ENCODE measurements around the gene SYS1.

- TF ChIP-seq CTCF (IDR thresholded peaks at IDR 0.05; ENCODE audit: low read length) (no peak), EZH2 (optimal IDR thresholded peaks at IDR 0.05; ENCODE audit: low read depth, low read length) (no peak)
These were observed 15.5 kb upstream of the SYS1 start for GRCh38 chr20:45347297-45347935.

Measured in MM.1S (cell line).